Neuron (in vitro differentiated cells): Measurements from ENCODE around the gene CCDC60.

Experiments used
- H2AFZ ChIP-seq: one replicate; pipeline ENCODE4 v1.6.1; 2013; ENCODE audit warnings: low read depth, mild to moderate bottlenecking, inconsistent platforms, low read length, moderate library complexity
- H3K27me3 ChIP-seq: one replicate; pipeline ENCODE4 v1.6.1; 2013; ENCODE audit warnings: low read length; ENCODE audit not compliant: insufficient read depth
- H3K36me3 ChIP-seq: one replicate; pipeline ENCODE4 v1.6.1; 2013; ENCODE audit warnings: low read length; ENCODE audit not compliant: insufficient read depth
- H3K4me1 ChIP-seq: one replicate; pipeline ENCODE4 v1.6.1; 2013; ENCODE audit warnings: low read length; ENCODE audit not compliant: insufficient read depth
- H3K4me3 ChIP-seq: 2 replicates; pipeline ENCODE4 v1.5.1; 2013; ENCODE audit warnings: mild to moderate bottlenecking, low read length, moderate library complexity
- H3K9me3 ChIP-seq: one replicate; pipeline ENCODE4 v1.6.1; 2013; ENCODE audit warnings: low read length

Gene CCDC60

DNA sequence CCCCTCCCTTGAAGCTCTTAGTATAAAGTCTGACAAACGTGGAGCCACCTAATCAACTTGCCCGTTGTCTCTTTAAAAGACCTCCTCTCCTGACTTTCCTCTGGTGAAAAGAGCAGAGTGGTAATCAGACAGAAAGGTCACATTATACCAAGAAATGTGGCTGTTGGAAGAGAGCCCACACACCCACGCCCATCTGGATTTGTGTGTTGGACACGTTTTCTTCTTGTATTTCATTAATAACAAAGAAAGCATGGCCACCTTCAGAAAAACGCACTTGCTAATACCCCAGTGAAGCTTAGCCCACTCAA is 41.3 kb downstream of the CCDC60 start:
- Histone ChIP-seq H2AFZ (no peak overlapping the region), H3K4me1 (no peaks in the 10 kb centered on the region), H3K27me3 (no peaks in the 10 kb centered on the region), H3K9me3 (no peaks in the 10 kb centered on the region), H3K4me3 (no peak overlapping the region), H3K36me3 (no peaks in the 10 kb centered on the region)

DNA sequence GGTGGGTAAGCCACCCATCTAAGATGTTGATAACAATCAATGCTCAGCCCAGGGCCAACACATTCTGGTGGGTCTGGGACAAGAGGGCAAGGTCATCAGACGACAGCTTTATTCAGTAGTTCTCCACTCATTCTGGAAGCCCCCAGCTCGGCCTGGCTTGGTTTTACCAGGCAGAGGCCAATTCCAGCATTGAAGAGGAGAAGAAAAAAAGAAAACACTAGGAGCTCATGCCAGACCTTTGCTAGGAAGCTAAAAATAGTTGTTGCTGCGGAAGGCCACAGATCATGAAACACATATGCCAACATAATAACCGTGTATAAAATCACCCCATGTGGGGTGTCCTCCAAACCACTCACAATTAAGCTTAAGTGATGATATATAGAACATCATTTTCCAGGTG is 44.4 kb downstream of the CCDC60 start:
- no peaks in the 10 kb centered on the region for H3K36me3 ChIP-seq
- H2AFZ ChIP-seq: no peak overlapping the region
- no peak overlapping the region for H3K4me3 ChIP-seq
- H3K9me3 ChIP-seq: no peaks in the 10 kb centered on the region
- H3K27me3 ChIP-seq: no peaks in the 10 kb centered on the region
- no peaks in the 10 kb centered on the region for H3K4me1 ChIP-seq

DNA sequence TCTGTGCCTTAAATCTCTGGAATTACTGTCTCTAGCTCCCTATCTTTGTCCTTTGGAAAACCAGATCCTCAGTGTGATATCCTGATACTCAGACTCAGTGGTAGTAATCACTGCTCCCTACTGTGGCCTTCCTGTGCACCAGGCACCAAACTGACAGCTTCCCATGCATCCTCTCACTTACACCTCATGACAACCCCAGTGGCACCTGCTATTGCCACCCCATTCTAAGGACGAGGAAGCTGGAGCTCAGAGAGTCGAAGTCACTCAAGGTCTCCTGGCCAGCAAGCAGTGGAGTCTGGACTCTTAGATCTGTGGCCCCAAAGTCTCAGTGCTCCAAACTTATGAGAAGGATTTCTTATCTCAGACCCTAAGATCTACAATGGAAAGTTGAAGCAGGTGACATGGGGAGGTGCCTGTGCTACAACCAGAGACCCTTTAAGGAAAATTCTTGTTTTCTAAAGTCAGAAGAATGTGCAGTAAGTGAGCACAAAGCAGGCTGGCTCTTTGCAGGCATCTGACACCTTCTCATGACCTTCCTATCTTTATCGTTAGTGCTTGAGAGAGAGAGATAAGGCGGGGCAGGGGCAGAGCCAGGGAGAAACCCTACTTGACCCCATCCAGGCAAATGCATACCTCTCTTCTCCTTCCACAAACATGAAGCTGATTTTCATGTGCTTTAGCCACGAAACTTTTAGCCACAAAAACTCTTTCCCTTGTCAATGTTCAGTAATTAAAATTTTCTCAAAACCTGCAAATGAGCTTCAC is 47.1 kb downstream of the CCDC60 start:
- Histone ChIP-seq H3K27me3 (no peaks in the 10 kb centered on the region), H3K36me3 (no peaks in the 10 kb centered on the region), H3K9me3 (no peaks in the 10 kb centered on the region), H3K4me1 (no peaks in the 10 kb centered on the region), H2AFZ (no peak overlapping the region), H3K4me3 (no peak overlapping the region)

DNA sequence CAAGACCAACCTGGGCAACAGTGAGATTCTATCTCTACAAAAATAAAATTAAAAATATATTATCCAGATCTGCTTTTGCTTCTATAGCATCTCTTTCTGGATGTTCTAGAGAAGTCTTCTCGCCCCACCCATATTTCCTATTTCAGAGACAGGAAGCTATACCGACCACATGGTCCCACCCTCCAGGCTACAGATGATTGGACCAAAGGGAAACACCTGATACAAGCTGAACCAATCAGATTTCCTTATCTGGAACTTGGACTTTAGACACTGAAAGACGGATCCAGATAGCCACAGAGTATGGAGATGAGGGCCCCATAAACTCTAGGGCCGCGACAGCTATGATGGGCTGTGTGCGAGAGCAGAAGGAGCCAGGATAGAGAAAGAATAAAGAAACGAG is 48.7 kb downstream of the CCDC60 start:
- H3K36me3 ChIP-seq: no peaks in the 10 kb centered on the region
- H3K4me3 ChIP-seq: no peak overlapping the region
- no peaks in the 10 kb centered on the region for H3K9me3 ChIP-seq
- H2AFZ ChIP-seq: no peak overlapping the region
- H3K27me3 ChIP-seq: no peaks in the 10 kb centered on the region
- no peaks in the 10 kb centered on the region for H3K4me1 ChIP-seq

DNA sequence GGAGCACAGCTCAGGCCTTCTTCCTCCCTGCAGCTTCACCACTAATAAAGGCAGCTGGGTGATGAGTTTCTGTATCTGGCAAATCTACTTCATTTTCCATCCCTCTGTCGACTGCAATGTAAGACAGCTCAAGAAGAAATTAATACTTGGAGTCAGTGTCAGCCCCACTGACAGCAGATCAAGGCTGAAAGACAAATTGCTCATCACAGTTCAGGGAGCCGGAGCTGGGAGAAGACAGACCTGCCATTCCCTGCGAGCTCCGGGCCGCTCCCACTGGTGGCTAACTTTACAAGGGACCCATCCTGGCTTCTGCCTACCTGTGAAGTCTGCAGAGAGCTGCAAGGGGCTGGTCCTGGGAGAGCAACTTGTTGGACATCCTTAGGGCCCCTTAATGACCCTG is 49.8 kb downstream of the CCDC60 start:
- no peak overlapping the region for H3K4me3 ChIP-seq
- H3K9me3 ChIP-seq: no peaks in the 10 kb centered on the region

DNA sequence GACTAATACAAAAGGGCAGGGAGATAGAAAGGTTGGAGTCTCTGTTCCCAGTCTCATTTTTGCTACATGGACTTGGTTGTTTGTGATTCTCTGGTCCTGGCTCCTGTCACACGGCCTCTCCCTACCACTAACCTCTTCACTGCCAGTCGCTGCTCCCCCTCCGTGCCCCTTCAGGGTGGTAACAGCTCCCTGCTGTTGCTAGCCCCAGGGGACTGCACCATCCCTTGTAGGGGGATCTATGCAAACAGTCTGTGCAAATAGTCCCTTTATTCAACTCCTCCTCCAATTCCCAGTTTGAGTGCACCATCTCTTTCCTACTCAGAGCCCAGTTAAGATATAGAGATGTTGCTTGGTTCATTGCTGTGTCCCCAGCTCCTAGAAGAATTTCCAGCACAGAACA is 51.1 kb downstream of the CCDC60 start:
- Histone ChIP-seq H3K36me3 (no peaks in the 10 kb centered on the region), H3K4me1 (no peaks in the 10 kb centered on the region), H3K27me3 (no peaks in the 10 kb centered on the region), H3K9me3 (no peaks in the 10 kb centered on the region), H3K4me3 (no peak overlapping the region), H2AFZ (no peak overlapping the region)

More for the DNA sequence above, 49.8 kb downstream of the CCDC60 start:
- Histone ChIP-seq H3K36me3 (no peaks in the 10 kb centered on the region), H2AFZ (no peak overlapping the region), H3K4me1 (no peaks in the 10 kb centered on the region), H3K27me3 (no peaks in the 10 kb centered on the region)

DNA sequence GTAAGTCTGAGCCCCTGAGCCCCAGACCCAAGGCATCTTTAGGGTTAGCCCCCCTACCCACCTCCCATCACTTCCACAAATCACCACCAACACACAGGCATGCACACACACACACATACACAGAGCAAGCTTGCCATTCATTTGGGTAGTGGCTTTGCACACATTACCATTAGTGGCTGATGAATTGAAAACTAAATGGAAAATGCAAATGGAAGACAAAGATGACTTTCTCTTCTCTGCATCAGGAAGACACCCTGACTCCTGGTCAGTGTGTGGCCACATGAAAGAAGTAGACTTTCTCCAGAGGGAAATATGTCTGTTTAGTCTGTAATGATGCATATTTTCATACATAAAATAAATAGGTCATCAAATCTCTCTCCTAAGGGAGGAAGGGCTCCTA is 55.2 kb downstream of the CCDC60 start:
- no peaks in the 10 kb centered on the region for H3K4me1 ChIP-seq
- no peaks in the 10 kb centered on the region for H3K27me3 ChIP-seq
- no peak overlapping the region for H3K4me3 ChIP-seq
- H2AFZ ChIP-seq: no peak overlapping the region
- no peaks in the 10 kb centered on the region for H3K9me3 ChIP-seq
- H3K36me3 ChIP-seq: no peaks in the 10 kb centered on the region

DNA sequence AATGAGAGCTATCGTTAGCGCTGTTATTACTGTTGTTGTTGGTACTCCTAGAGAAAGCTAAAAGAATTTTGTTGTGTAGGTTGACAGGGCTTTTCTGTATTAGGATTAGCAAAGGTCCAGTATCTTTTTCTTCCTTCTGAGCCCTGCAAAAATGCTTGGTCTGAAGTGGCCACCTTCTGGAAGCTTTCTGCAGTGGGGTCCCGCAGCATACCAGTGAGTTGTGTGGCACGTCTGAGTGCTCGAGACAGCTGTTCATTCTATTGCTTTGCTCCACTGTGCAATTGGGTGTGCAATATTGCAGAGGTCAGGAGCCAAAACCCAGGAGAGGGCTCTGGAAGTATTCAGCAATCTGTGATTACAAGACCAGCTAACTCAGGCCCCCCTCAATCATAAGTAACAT is 57.1 kb downstream of the CCDC60 start:
- H3K27me3 ChIP-seq: no peaks in the 10 kb centered on the region
- H2AFZ ChIP-seq: no peak overlapping the region
- H3K4me3 ChIP-seq: no peak overlapping the region
- H3K4me1 ChIP-seq: no peaks in the 10 kb centered on the region
- H3K9me3 ChIP-seq: no peaks in the 10 kb centered on the region
- no peaks in the 10 kb centered on the region for H3K36me3 ChIP-seq

DNA sequence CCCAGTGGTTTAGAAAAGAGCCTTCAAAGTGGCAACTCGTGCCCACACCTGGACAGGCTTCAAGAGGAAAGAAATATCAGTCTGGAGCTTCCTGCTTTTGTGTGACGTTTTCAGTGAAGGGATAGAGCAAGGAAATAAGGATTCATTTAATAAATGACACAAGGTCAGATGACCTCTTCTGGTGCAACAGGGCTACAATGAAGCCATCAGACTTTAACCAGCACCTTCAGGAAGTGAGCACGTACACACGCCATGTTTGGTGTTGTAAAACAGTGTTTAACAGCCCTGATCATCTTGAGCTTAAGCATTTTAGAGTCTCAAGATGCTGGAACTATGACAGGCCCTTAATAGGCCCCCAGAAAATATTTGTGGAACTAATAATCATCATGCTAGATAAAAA is 59.1 kb downstream of the CCDC60 start:
- no peak overlapping the region for H2AFZ ChIP-seq
- H3K9me3 ChIP-seq: no peaks in the 10 kb centered on the region
- H3K36me3 ChIP-seq: no peaks in the 10 kb centered on the region
- H3K27me3 ChIP-seq: no peaks in the 10 kb centered on the region
- H3K4me1 ChIP-seq: no peaks in the 10 kb centered on the region
- H3K4me3 ChIP-seq: no peak overlapping the region

DNA sequence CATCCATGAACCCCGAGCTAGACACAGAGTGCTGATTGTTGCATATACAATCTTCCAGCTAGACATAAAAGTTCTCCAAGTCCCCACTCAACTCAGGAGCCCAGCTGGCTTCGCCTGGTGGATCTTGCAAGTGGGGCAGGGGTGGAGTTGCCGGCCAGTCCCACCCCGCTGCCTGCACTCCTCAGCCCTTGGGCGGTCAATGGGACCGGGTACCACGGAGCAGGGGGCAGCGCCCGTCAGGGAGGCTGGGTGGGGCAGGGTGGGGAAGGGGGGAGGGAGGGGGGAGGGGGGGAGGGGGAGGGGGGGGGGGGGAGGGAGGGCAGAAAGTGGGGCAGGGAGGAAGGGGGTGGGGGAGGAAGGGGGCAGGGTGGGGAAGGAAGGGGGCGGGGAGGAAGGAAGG is 63.0 kb downstream of the CCDC60 start:
- no peaks in the 10 kb centered on the region for H3K27me3 ChIP-seq
- no peaks in the 10 kb centered on the region for H3K36me3 ChIP-seq
- H3K9me3 ChIP-seq: no peaks in the 10 kb centered on the region
- no peak overlapping the region for H2AFZ ChIP-seq
- H3K4me3 ChIP-seq: no peak overlapping the region
- no peaks in the 10 kb centered on the region for H3K4me1 ChIP-seq

DNA sequence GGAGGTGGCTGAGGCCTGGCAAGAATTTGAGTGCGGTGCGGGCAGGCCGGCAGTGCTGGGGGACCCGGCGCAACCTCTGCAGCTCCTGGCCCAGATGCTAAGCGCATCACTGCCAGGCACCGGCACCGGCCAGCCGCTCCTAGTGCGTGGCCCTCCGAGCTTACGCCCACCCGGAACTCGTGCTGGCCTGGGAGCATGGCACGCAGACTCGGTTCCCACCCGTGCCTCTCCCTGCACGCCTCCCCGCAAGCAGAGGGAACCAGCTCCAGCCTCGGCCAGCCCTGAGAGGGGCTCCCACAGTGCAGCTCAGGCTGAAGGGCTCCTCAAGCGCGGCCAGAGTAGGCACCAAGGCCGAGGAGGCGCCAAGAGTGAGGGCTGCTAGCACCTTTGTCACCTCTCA is 63.7 kb downstream of the CCDC60 start:
- H3K27me3 ChIP-seq: no peaks in the 10 kb centered on the region
- H3K9me3 ChIP-seq: no peaks in the 10 kb centered on the region
- H3K4me3 ChIP-seq: no peak overlapping the region
- no peaks in the 10 kb centered on the region for H3K4me1 ChIP-seq
- H3K36me3 ChIP-seq: no peaks in the 10 kb centered on the region
- no peak overlapping the region for H2AFZ ChIP-seq

DNA sequence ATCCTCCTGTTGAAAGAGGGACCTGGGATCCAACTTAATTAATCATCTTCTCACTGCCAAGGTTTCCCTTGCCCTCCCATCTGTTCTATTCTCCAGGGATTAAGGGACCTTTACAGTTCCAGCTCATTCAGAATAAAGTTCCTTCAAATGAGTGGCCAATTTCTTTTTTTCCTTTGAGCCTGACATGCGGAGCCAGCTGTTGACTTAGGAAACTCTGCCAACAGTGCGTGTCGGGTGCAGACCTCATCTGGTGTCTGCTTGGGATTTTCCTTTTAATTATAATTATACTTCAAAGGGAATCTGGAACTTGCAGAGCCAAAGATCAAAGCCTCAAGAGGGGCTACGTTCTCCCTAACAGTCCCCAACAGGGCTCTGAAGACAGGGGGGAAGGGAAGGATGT is 64.8 kb downstream of the CCDC60 start:
- Histone ChIP-seq H3K9me3 (no peaks in the 10 kb centered on the region), H3K4me3 (no peak overlapping the region), H3K36me3 (no peaks in the 10 kb centered on the region), H2AFZ (no peak overlapping the region), H3K27me3 (no peaks in the 10 kb centered on the region), H3K4me1 (no peaks in the 10 kb centered on the region)

DNA sequence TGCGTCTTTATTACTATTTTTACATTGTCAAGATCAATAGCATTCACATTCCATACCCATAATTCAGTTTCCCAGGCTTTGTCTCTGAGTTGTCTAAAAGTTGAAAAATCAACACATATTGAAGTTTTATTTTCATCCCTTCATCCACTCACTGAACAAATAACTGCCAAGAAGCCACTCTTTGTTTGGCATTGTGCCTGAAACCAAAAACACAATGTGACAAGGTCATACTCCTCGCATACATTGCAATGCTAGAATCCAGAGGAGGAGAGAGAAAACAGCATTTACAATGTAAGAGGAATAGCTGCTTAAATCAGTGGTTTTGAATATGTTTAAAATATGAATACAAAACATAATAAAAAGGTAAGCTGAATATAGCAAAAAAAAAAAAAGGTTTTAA is 71.8 kb downstream of the CCDC60 start:
- no peaks in the 10 kb centered on the region for H3K36me3 ChIP-seq
- no peaks in the 10 kb centered on the region for H3K27me3 ChIP-seq
- H2AFZ ChIP-seq: no peak overlapping the region
- H3K4me3 ChIP-seq: no peak overlapping the region
- no peaks in the 10 kb centered on the region for H3K4me1 ChIP-seq
- H3K9me3 ChIP-seq: no peaks in the 10 kb centered on the region

DNA sequence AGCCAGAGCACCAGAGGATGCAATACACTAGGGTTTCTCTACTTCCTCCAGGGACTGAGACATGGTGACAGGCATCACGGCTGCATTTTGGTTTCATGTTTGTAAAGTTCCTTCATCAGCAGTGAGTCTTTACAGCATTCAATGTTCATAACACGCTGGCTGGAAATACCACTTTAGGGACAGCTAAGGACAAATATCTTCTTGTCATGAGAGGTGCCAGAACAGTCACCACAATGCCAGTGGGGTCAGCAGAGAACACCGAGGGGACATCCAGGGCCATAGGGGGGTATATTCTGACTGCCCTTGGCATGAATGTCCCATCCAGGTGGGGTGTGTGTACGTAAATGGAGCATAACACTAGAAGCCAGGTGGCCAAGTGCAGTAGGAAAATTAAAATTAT is 72.3 kb downstream of the CCDC60 start:
- Histone ChIP-seq H3K4me3 (no peak overlapping the region), H3K4me1 (no peaks in the 10 kb centered on the region), H3K9me3 (no peaks in the 10 kb centered on the region), H3K36me3 (no peaks in the 10 kb centered on the region), H3K27me3 (no peaks in the 10 kb centered on the region), H2AFZ (no peak overlapping the region)
